Right lobe of liver (tissue), 4 donors: ENCODE measurements around the gene BNIP3.

Experiments used
- POLR2A ChIP-seq: fragments of 450-650 bp; IDR thresholded peaks from one replicate; pipeline ENCODE4 v1.6.1; 2017; ENCODE audit warnings: antibody characterized with exemption, mild to moderate bottlenecking
- TF ChIP-seq, protein P1 (sequence below), 4 donors: fragments of 200-600 bp in 3 of 4; fragments of 450-650 bp in 1 of 4; IDR thresholded peaks; one replicate each; pipeline versions ENCODE4 v1.5.1 to v1.8.0; 2016 to 2022; ENCODE audit warnings: antibody characterized with exemption in 4 of 4, mild to moderate bottlenecking in 2 of 4
- donor health status: DM: no; HTN: no; CAD: no.
- donor health status: DM: no; HTN: no; CAD: no.
- donor health status: DM: no; HTN: yes; CAD: no.

DNA sequence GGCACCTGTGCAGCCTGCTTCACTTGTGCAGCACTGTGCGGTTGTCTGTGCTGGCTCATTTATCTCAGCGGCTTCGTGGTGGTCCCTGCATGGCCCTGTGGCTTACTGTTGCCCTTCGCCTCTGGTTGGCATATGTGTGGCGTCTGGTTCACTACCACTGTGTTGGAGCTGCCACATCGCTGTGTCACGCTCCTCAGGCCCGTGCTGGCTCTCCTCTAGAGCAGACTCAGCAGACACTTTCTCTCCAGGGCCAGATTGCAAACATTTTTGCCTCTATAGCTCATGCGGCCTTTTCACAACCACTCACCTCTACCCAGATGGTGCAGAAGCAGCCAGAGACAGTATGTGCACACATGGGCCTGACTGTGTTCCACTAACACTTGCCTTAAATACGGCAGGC, 43.0 kb downstream of the BNIP3 start:
- TF ChIP-seq, protein P1, sequence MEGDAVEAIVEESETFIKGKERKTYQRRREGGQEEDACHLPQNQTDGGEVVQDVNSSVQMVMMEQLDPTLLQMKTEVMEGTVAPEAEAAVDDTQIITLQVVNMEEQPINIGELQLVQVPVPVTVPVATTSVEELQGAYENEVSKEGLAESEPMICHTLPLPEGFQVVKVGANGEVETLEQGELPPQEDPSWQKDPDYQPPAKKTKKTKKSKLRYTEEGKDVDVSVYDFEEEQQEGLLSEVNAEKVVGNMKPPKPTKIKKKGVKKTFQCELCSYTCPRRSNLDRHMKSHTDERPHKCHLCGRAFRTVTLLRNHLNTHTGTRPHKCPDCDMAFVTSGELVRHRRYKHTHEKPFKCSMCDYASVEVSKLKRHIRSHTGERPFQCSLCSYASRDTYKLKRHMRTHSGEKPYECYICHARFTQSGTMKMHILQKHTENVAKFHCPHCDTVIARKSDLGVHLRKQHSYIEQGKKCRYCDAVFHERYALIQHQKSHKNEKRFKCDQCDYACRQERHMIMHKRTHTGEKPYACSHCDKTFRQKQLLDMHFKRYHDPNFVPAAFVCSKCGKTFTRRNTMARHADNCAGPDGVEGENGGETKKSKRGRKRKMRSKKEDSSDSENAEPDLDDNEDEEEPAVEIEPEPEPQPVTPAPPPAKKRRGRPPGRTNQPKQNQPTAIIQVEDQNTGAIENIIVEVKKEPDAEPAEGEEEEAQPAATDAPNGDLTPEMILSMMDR (IDR thresholded peaks at IDR 0.05): no peak
- no peak for TF ChIP-seq POLR2A
